Mucosa of rectum (tissue), 2 donors: ENCODE results near the gene SLC7A5.
"Not testable (repeated sequence)": the region's sequence is repeated elsewhere in the genome, so short reads cannot be mapped to it uniquely, and the experiment has no call there.

Source experiments
- H3K27ac ChIP-seq, 2 donors: one replicate each; pipeline ENCODE4 v1.7.0; 2013; ENCODE audit warnings: inconsistent platforms in 2 of 2, low read depth in 2 of 2, low read length in 2 of 2
- H3K27me3 ChIP-seq, 2 donors: one replicate each; pipeline ENCODE4 v1.7.0; 2013; ENCODE audit warnings: low read length in 2 of 2; ENCODE audit not compliant: control insufficient read depth in 2 of 2, insufficient read depth in 2 of 2
- H3K36me3 ChIP-seq, 2 donors: one replicate each; pipeline ENCODE4 v1.7.0; 2013; ENCODE audit warnings: low read length in 2 of 2; ENCODE audit not compliant: control insufficient read depth in 2 of 2, insufficient read depth in 2 of 2
- H3K4me1 ChIP-seq, 2 donors: one replicate each; pipeline ENCODE4 v1.7.0; 2013; ENCODE audit warnings: low read length in 2 of 2, mild to moderate bottlenecking in 1 of 2; ENCODE audit not compliant: control insufficient read depth in 2 of 2, insufficient read depth in 2 of 2
- H3K4me3 ChIP-seq, 2 donors: one replicate each; pipeline ENCODE4 v1.7.0; 2013; ENCODE audit warnings: low read length in 2 of 2
- H3K9ac ChIP-seq, 2 donors: one replicate each; pipeline ENCODE4 v1.7.0; 2013; ENCODE audit warnings: low read length in 2 of 2, low read depth in 1 of 2, mild to moderate bottlenecking in 1 of 2
- H3K9me3 ChIP-seq, 2 donors: one replicate each; pipeline ENCODE4 v1.7.0; 2013; ENCODE audit warnings: low read length in 2 of 2; ENCODE audit not compliant: control insufficient read depth in 2 of 2
- donor health status: healthy.
- donor health status: Normal muscosa, but diverticular disease.

The SLC7A5 gene

GRCh38 chr16:87825842-87826120 lies 43.5 kb downstream of the SLC7A5 start:
- not testable (repeated sequence) for H3K36me3 ChIP-seq, H3K4me1 ChIP-seq, H3K27ac ChIP-seq, H3K27me3 ChIP-seq, H3K9me3 ChIP-seq, H3K9ac ChIP-seq, H3K4me3 ChIP-seq

GRCh38 chr16:87824991-87825841 lies 44.1 kb downstream of the SLC7A5 start:
- Histone ChIP-seq H3K4me1 (no peaks in the 10 kb centered on the region), H3K27me3 (peaks cover 0 to 2% of the 10 kb centered on the region in 2 donors), H3K4me3 (no peak overlapping the region), H3K36me3 (no peaks in the 10 kb centered on the region), H3K27ac (no peak overlapping the region), H3K9me3 (no peaks in the 10 kb centered on the region), H3K9ac (no peak overlapping the region)

GRCh38 chr16:87824016-87824990 lies 45.0 kb downstream of the SLC7A5 start:
- Histone ChIP-seq H3K4me3 (no peak overlapping the region), H3K36me3 (no peaks in the 10 kb centered on the region), H3K27ac (no peak overlapping the region), H3K9me3 (no peaks in the 10 kb centered on the region), H3K9ac (no peak overlapping the region), H3K4me1 (no peaks in the 10 kb centered on the region), H3K27me3 (peaks cover 0 to 2% of the 10 kb centered on the region in 2 donors)

GRCh38 chr16:87823181-87823929 lies 46.0 kb downstream of the SLC7A5 start:
- Histone ChIP-seq H3K27ac (no peak overlapping the region), H3K36me3 (no peaks in the 10 kb centered on the region), H3K4me1 (no peaks in the 10 kb centered on the region)

GRCh38 chr16:87822108-87822970 lies 47.0 kb downstream of the SLC7A5 start:
- H3K9ac ChIP-seq = no peak overlapping the region
- H3K27me3 ChIP-seq = peaks cover 0 to 2% of the 10 kb centered on the region in 2 donors
- no peaks in the 10 kb centered on the region for H3K9me3 ChIP-seq
- H3K4me3 ChIP-seq = no peak overlapping the region
- no peak overlapping the region for H3K27ac ChIP-seq
- no peaks in the 10 kb centered on the region for H3K36me3 ChIP-seq
- no peaks in the 10 kb centered on the region for H3K4me1 ChIP-seq

More at GRCh38 chr16:87823181-87823929, 46.0 kb downstream of the SLC7A5 start:
- Histone ChIP-seq H3K9me3 (no peaks in the 10 kb centered on the region), H3K27me3 (peaks cover 0 to 2% of the 10 kb centered on the region in 2 donors), H3K9ac (no peak overlapping the region), H3K4me3 (no peak overlapping the region)

- H3K9me3 ChIP-seq = peaks cover 0 to 3% of the 10 kb centered on the region in 2 donors
- H3K9ac ChIP-seq = no peak overlapping the region
- H3K36me3 ChIP-seq = no peaks in the 10 kb centered on the region
- H3K27ac ChIP-seq = no peak overlapping the region
- H3K4me3 ChIP-seq = no peak overlapping the region
- no peaks in the 10 kb centered on the region for H3K4me1 ChIP-seq
- H3K27me3 ChIP-seq = peaks cover 0 to 2% of the 10 kb centered on the region in 2 donors
Observed at GRCh38 chr16:87821376-87822107, 47.8 kb downstream of the SLC7A5 start.

GRCh38 chr16:87819983-87820382 lies 49.3 kb downstream of the SLC7A5 start:
- Histone ChIP-seq H3K36me3 (no peaks in the 10 kb centered on the region), H3K9ac (no peak overlapping the region), H3K4me1 (no peaks in the 10 kb centered on the region), H3K4me3 (no peak overlapping the region), H3K27ac (no peak overlapping the region), H3K27me3 (peaks cover 0 to 2% of the 10 kb centered on the region in 2 donors), H3K9me3 (peaks cover 0 to 4% of the 10 kb centered on the region in 2 donors)

DNA sequence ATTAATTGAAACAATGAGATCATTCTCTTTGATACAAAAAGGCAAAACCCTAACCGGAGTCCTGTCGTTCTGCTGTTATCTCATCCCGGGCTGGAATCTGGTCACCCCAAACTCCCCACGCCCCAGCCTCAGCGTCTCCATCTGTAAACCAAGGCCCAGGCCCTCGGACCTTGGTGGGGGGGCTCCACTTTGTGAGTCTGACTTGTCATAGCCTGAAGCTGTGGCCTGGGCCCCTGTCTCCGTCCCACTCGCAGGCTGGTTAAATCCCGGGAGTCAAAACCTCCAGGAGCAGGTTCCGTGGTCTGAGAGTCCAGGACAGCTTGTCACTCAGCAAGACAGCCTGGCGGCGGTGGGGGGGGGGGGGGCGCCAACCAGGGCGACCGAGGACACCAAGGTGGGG lies 50.0 kb downstream of the SLC7A5 start:
- Histone ChIP-seq H3K36me3 (no peaks in the 10 kb centered on the region), H3K4me3 (no peak overlapping the region), H3K9me3 (peaks cover 0 to 4% of the 10 kb centered on the region in 2 donors), H3K4me1 (no peaks in the 10 kb centered on the region), H3K27me3 (no peaks in the 10 kb centered on the region), H3K9ac (no peak overlapping the region), H3K27ac (no peak overlapping the region)
